SJSA1 (cell line): ENCODE results near the gene OCEL1. TPM values are rescaled to one million over a fixed set of nuclear protein-coding genes. Genes with fewer than 3 reads are reported as not detected.

Experiments
- DNase-seq, 2 experiments: peaks; one replicate each; pipeline ENCODE4 v3.0.0-alpha.2; 2015 to 2020; ENCODE audit warnings: low spot score in 2 of 2, low read depth in 1 of 2
- H3K27ac ChIP-seq: fragments of 250-450 bp; sonication (Bioruptor Pico); 2 replicates; pipeline ENCODE4 v1.5.1; 2020; ENCODE audit warnings: mild to moderate bottlenecking, moderate library complexity
- H3K27me3 ChIP-seq: fragments of 250-450 bp; sonication (Bioruptor Pico); replicated peaks from 2 replicates; pipeline ENCODE4 v1.5.1; 2020; ENCODE audit warnings: mild to moderate bottlenecking, moderate library complexity
- H3K36me3 ChIP-seq: fragments of 250-450 bp; sonication (Bioruptor Pico); 2 replicates; pipeline ENCODE4 v1.5.1; 2020; ENCODE audit warnings: mild to moderate bottlenecking
- H3K4me1 ChIP-seq: fragments of 250-450 bp; sonication (Bioruptor Pico); replicated peaks from 2 replicates; pipeline ENCODE4 v1.6.1; 2021; ENCODE audit warnings: mild to moderate bottlenecking
- H3K4me3 ChIP-seq: fragments of 250-450 bp; sonication (Bioruptor Pico); 2 replicates; pipeline ENCODE4 v1.5.1; 2020; ENCODE audit warnings: mild to moderate bottlenecking
- H3K9me3 ChIP-seq: fragments of 250-450 bp; sonication (Bioruptor Pico); replicated peaks from 2 replicates; pipeline ENCODE4 v1.5.1; 2020; ENCODE audit warnings: mild to moderate bottlenecking
- total RNA-seq: library from RNA; depleted of rRNA; stranded (reverse); fragments of >200 nt; shearing (Covaris generic); gene quantifications from 2 replicates; pipeline ENCODE4 v1.2.3, GENCODE V29; 2014

OCEL1 gene
- total RNA-seq, 1 experiment from 2014 or later = 10.6 TPM

GRCh38 chr19:17216058-17216670 is 9.9 kb upstream of the OCEL1 start:
- Histone ChIP-seq H3K9me3 (no peaks in the 10 kb centered on the region), H3K4me3 (peak overlapping the region; percentile 69), H3K27ac (no peak overlapping the region), H3K4me1 (peaks cover 23% of the 10 kb centered on the region), H3K27me3 (no peaks in the 10 kb centered on the region), H3K36me3 (peaks cover 46% of the 10 kb centered on the region)
- DNase-seq = no peak

GRCh38 chr19:17219286-17219685 is 6.7 kb upstream of the OCEL1 start:
- Histone ChIP-seq H3K4me3 (no peak overlapping the region), H3K4me1 (peaks cover 23% of the 10 kb centered on the region), H3K9me3 (no peaks in the 10 kb centered on the region), H3K27ac (no peak overlapping the region), H3K36me3 (peaks cover 30% of the 10 kb centered on the region), H3K27me3 (no peaks in the 10 kb centered on the region)
- DNase-seq = no peak

GRCh38 chr19:17220207-17220758 is 5.7 kb upstream of the OCEL1 start:
- H3K36me3 ChIP-seq = peaks cover 29% of the 10 kb centered on the region
- H3K9me3 ChIP-seq = no peaks in the 10 kb centered on the region
- 0 out of 2 replicates have a peak overlapping the region, but pooled peaks have one; percentile 14 for H3K27ac ChIP-seq
- no peaks in the 10 kb centered on the region for H3K27me3 ChIP-seq
- DNase-seq = peak; percentile 57 to 79
- no peak overlapping the region for H3K4me3 ChIP-seq
- H3K4me1 ChIP-seq = peaks cover 16% of the 10 kb centered on the region

- Histone ChIP-seq H3K36me3 (no peaks in the 10 kb centered on the region; the same call in 1 of the 2 replicates), H3K27me3 (no peaks in the 10 kb centered on the region), H3K4me3 (no peak overlapping the region)
Measured at GRCh38 chr19:17225053-17225452, 973 bp upstream of the OCEL1 start.

GRCh38 chr19:17227798-17228367 is 1.9 kb downstream of the OCEL1 start:
- Histone ChIP-seq H3K4me3 (no peak overlapping the region), H3K36me3 (peaks cover 21% of the 10 kb centered on the region), H3K9me3 (no peaks in the 10 kb centered on the region), H3K4me1 (peaks cover 6% of the 10 kb centered on the region), H3K27ac (no peak overlapping the region), H3K27me3 (no peaks in the 10 kb centered on the region)
- DNase-seq = no peak

More at GRCh38 chr19:17225053-17225452, 973 bp upstream of the OCEL1 start:
- Histone ChIP-seq H3K4me1 (peaks cover 12% of the 10 kb centered on the region), H3K27ac (no peak overlapping the region), H3K9me3 (no peaks in the 10 kb centered on the region)
- DNase-seq = no peak

GRCh38 chr19:17229890-17230289 is 3.9 kb downstream of the OCEL1 start:
- Histone ChIP-seq H3K9me3 (no peaks in the 10 kb centered on the region), H3K4me1 (peaks cover 7% of the 10 kb centered on the region), H3K4me3 (no peak overlapping the region), H3K27me3 (no peaks in the 10 kb centered on the region), H3K36me3 (peaks cover 37% of the 10 kb centered on the region), H3K27ac (no peak overlapping the region)
- DNase-seq = no peak

GRCh38 chr19:17232258-17232657 is 6.2 kb downstream of the OCEL1 start:
- no peak overlapping the region for H3K27ac ChIP-seq
- H3K4me3 ChIP-seq = no peak overlapping the region
- peaks cover 53% of the 10 kb centered on the region for H3K36me3 ChIP-seq
- no peaks in the 10 kb centered on the region for H3K9me3 ChIP-seq
- no peak for DNase-seq
- peaks cover 15% of the 10 kb centered on the region for H3K4me1 ChIP-seq
- no peaks in the 10 kb centered on the region for H3K27me3 ChIP-seq

- peak overlapping the region; percentile 54 for H3K4me3 ChIP-seq
- peaks cover 15% of the 10 kb centered on the region for H3K4me1 ChIP-seq
- H3K9me3 ChIP-seq = no peaks in the 10 kb centered on the region
- H3K27ac ChIP-seq = no peak overlapping the region
- no peaks in the 10 kb centered on the region for H3K27me3 ChIP-seq
- DNase-seq = no peak
- peaks cover 69% of the 10 kb centered on the region for H3K36me3 ChIP-seq
Measured at GRCh38 chr19:17234911-17235299, 8.9 kb downstream of the OCEL1 start.

GRCh38 chr19:17235300-17235970 is 9.4 kb downstream of the OCEL1 start:
- DNase-seq = peak; percentile 67 to 69
- peak overlapping the region; percentile 54 for H3K4me3 ChIP-seq
- peaks cover 69% of the 10 kb centered on the region for H3K36me3 ChIP-seq
- H3K9me3 ChIP-seq = no peaks in the 10 kb centered on the region
- 0 out of 2 replicates have a peak overlapping the region, but pooled peaks have one; percentile 8 for H3K27ac ChIP-seq
- H3K4me1 ChIP-seq = peaks cover 15% of the 10 kb centered on the region
- H3K27me3 ChIP-seq = no peaks in the 10 kb centered on the region

GRCh38 chr19:17235971-17236777 is 10.1 kb downstream of the OCEL1 start:
- Histone ChIP-seq H3K27ac (0 out of 2 replicates have a peak overlapping the region, but pooled peaks have one; percentile 37), H3K9me3 (no peaks in the 10 kb centered on the region), H3K4me3 (peak overlapping the region; percentile 54), H3K4me1 (peaks cover 15% of the 10 kb centered on the region), H3K36me3 (peaks cover 62% of the 10 kb centered on the region), H3K27me3 (no peaks in the 10 kb centered on the region)
- no peak for DNase-seq

- Histone ChIP-seq H3K9me3 (no peaks in the 10 kb centered on the region), H3K4me1 (peaks cover 15% of the 10 kb centered on the region), H3K4me3 (no peak overlapping the region), H3K36me3 (peaks cover 57% of the 10 kb centered on the region), H3K27ac (no peak overlapping the region), H3K27me3 (no peaks in the 10 kb centered on the region)
- no peak for DNase-seq
Measured at GRCh38 chr19:17236811-17237543, 11.0 kb downstream of the OCEL1 start.

GRCh38 chr19:17237747-17238706 is 12.0 kb downstream of the OCEL1 start:
- Histone ChIP-seq H3K4me3 (no peak overlapping the region), H3K27me3 (no peaks in the 10 kb centered on the region), H3K4me1 (peaks cover 15% of the 10 kb centered on the region), H3K9me3 (no peaks in the 10 kb centered on the region), H3K27ac (no peak overlapping the region), H3K36me3 (peaks cover 49% of the 10 kb centered on the region)
- DNase-seq = no peak
